Transverse colon (tissue), 3 donors: ENCODE measurements around the gene CASK.

Experiments
- CTCF ChIP-seq, 5 experiments: fragments of 200-600 bp in 3 of 5; fragments of 450-650 bp in 2 of 5; sonication (generic) in 3 of 5; IDR thresholded peaks; 1 replicate in 2 of 5; 2 replicates in 3 of 5; pipeline ENCODE4 v1.5.1; 2016 to 2017; ENCODE audit warnings: antibody characterized with exemption in 5 of 5, inconsistent platforms in 3 of 5, mild to moderate bottlenecking in 2 of 5, moderate library complexity in 1 of 5
- EP300 ChIP-seq: sonication (generic); formaldehyde crosslinking; IDR thresholded peaks from one replicate; pipeline ENCODE4 v1.6.1; 2017; ENCODE audit warnings: antibody characterized with exemption, low read depth
- POLR2A ChIP-seq: fragments of 450-650 bp; IDR thresholded peaks from one replicate; pipeline ENCODE4 v1.6.1; 2016; ENCODE audit warnings: antibody characterized with exemption, mild to moderate bottlenecking, moderate library complexity

- no peak for TF ChIP-seq EP300
- no peak for TF ChIP-seq CTCF (IDR thresholded peaks at IDR 0.05)
- TF ChIP-seq POLR2A: no peak
These were observed 32.7 kb upstream of the CASK start for GRCh38 chrX:41956027-41956426.
